Inflammatory macrophage (primary cell): ENCODE results near the gene ENKUR.
A peak's percentile ranks its signal among the peaks of the same experiment; 100 is the strongest.

Source experiments
- DNase-seq, 2 donors: peaks; one replicate each; pipeline ENCODE4 v3.0.0-alpha.2; 2020 to 2022
- total RNA-seq, 18 experiments: gene quantifications; one replicate each; lab custom pipeline; 2026; ENCODE audit warnings: mixed read lengths in 6 of 18, inconsistent platforms in 2 of 18; lab: John Stamatoyannopoulos, UW

Gene ENKUR
- 0 to 0.21 (median 0.06) reads per million in 18 experiments for total RNA-seq

- DNase-seq, result peak; percentile 84 to 92
These were observed at the start of gene ENKUR for GRCh38 chr10:25015828-25016375. Gene ENKUR (minus strand): TSS chr10:25016158. CDS start chr10:25015936, 222 bp downstream.

GRCh38 chr10:25064401-25064800 lies 48.4 kb upstream of the ENKUR start:
- DNase-seq, result no peak

GRCh38 chr10:25063644-25064043 lies 47.7 kb upstream of the ENKUR start:
- no peak for DNase-seq

GRCh38 chr10:25063157-25063556 lies 47.2 kb upstream of the ENKUR start:
- no peak for DNase-seq

GRCh38 chr10:25061711-25062449 lies 45.9 kb upstream of the ENKUR start:
- no peak for DNase-seq

GRCh38 chr10:25061125-25061524 lies 45.2 kb upstream of the ENKUR start:
- DNase-seq, result no peak

GRCh38 chr10:25059990-25060389 lies 44.0 kb upstream of the ENKUR start:
- DNase-seq, result no peak

- DNase-seq, result no peak
These were observed 41.9 kb upstream of the ENKUR start for GRCh38 chr10:25057886-25058285.

GRCh38 chr10:25056726-25057125 lies 40.8 kb upstream of the ENKUR start:
- DNase-seq, result no peak

GRCh38 chr10:25052012-25052411 lies 36.1 kb upstream of the ENKUR start:
- no peak for DNase-seq

GRCh38 chr10:25050402-25050801 lies 34.4 kb upstream of the ENKUR start:
- DNase-seq, result no peak

GRCh38 chr10:25049966-25050365 lies 34.0 kb upstream of the ENKUR start:
- no peak for DNase-seq

- DNase-seq, result no peak
These were observed 32.5 kb upstream of the ENKUR start for GRCh38 chr10:25048450-25048849.

- no peak for DNase-seq
These were observed 31.8 kb upstream of the ENKUR start for GRCh38 chr10:25047591-25048301.

GRCh38 chr10:25047088-25047487 lies 31.1 kb upstream of the ENKUR start:
- no peak for DNase-seq

GRCh38 chr10:25046641-25047040 lies 30.7 kb upstream of the ENKUR start:
- no peak for DNase-seq

GRCh38 chr10:25039531-25039930 lies 23.6 kb upstream of the ENKUR start:
- no peak for DNase-seq

- no peak for DNase-seq
These were observed 22.4 kb upstream of the ENKUR start for GRCh38 chr10:25038325-25038724.

GRCh38 chr10:25036381-25036780 lies 20.4 kb upstream of the ENKUR start:
- no peak for DNase-seq

GRCh38 chr10:25029519-25029918 lies 13.6 kb upstream of the ENKUR start:
- DNase-seq, result no peak

GRCh38 chr10:25028711-25029110 lies 12.8 kb upstream of the ENKUR start:
- DNase-seq, result no peak

- no peak for DNase-seq
These were observed 10.5 kb upstream of the ENKUR start for GRCh38 chr10:25026463-25026862.

- DNase-seq, result no peak
These were observed 8.6 kb upstream of the ENKUR start for GRCh38 chr10:25024528-25024927.

GRCh38 chr10:25023278-25023677 lies 7.3 kb upstream of the ENKUR start:
- DNase-seq, result peak; percentile 10 to 18
